ENCODE measurements around the gene APBB2. TPM values are rescaled to one million over a fixed set of nuclear protein-coding genes. Genes with fewer than 3 reads are reported as not detected.

APBB2 gene
- total RNA-seq, 2 donors from 2014 or later: 34.8 to 42.8 TPM

DNA sequence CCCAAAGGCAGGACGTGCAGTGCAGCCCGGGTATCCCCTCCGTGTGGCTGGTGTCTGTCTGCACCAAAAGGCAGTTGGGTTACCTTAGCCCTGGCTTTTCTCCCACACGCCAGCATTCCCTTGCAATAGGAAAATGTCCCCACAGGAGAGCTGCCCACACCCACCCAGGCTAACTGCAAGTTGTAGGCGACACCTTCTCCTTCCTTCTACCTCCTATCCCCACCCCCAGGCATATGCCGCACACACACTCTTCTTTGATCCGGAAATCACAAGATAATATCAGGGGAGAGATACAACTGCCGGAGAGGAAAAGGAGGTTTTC lies 444 bp upstream of the APBB2 start:
- intact Hi-C loops (cut with DNase I): loop anchor here (5.0 kb wide), 2 partner anchors 242 to 287 kb away; no protein-coding TSS in a partner anchor
- DNase-seq (no peak), ATAC-seq (peak; percentile 1)
- Histone ChIP-seq H3K36me3 (replicated peaks in 1 of 2; ENCODE audit: insufficient read depth in 1 of 2, low read depth in 2 of 2) (no peaks in the 10 kb centered on the region), H3K27ac (peak overlapping the region; percentile 58 to 97 (median 88)), H3K27me3 (no peaks in the 10 kb centered on the region), H3K4me3 (no peak overlapping the region), H3K9me3 (no peaks in the 10 kb centered on the region), H3K4me1 (peaks cover 38% of the 10 kb centered on the region)
- no peak for TF ChIP-seq POLR2A (IDR thresholded peaks at IDR 0.05)
- TF ChIP-seq, protein P1, sequence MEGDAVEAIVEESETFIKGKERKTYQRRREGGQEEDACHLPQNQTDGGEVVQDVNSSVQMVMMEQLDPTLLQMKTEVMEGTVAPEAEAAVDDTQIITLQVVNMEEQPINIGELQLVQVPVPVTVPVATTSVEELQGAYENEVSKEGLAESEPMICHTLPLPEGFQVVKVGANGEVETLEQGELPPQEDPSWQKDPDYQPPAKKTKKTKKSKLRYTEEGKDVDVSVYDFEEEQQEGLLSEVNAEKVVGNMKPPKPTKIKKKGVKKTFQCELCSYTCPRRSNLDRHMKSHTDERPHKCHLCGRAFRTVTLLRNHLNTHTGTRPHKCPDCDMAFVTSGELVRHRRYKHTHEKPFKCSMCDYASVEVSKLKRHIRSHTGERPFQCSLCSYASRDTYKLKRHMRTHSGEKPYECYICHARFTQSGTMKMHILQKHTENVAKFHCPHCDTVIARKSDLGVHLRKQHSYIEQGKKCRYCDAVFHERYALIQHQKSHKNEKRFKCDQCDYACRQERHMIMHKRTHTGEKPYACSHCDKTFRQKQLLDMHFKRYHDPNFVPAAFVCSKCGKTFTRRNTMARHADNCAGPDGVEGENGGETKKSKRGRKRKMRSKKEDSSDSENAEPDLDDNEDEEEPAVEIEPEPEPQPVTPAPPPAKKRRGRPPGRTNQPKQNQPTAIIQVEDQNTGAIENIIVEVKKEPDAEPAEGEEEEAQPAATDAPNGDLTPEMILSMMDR (IDR thresholded peaks at IDR 0.05): peak in 2 of 7 experiments; percentile 2 to 41
- 2 to 4% methylated on average over 8 of the region's 8 CpGs for WGBS, 2 donors

DNA sequence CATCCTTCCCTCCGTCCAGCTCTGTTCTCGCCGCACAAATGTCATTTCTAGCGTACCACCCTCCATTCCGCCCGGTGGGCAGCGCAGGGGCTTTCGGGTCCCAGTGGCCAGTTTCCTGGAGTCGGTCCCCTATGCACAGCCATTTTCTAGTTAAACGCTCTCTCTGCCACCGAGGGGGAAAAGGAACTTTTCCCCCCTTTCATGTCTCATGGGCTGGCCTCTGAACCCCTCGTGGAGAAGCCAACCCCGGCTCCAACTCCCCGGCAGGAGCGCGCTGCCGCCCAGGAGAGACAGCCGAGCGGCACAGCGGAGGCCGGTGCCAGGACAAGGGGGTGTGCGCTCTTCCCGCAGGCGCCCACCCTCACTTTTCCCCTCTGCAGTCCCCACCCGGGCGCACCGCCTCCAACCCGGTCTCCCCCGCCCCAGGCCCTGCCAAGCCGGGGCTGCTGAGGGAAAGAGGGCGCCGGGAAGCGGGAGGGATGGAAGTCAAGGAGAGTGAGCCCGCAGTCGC lies 662 bp downstream of the APBB2 start:
- Histone ChIP-seq H3K4me1 (peaks cover 44% of the 10 kb centered on the region), H3K27ac (peak overlapping the region; percentile 82 to 97 (median 88)), H3K36me3 (replicated peaks in 1 of 2; ENCODE audit: insufficient read depth in 1 of 2, low read depth in 2 of 2) (no peaks in the 10 kb centered on the region), H3K4me3 (peak overlapping the region; percentile 76 to 96), H3K27me3 (no peaks in the 10 kb centered on the region), H3K9me3 (no peaks in the 10 kb centered on the region)
- TF ChIP-seq, protein P1 (IDR thresholded peaks at IDR 0.05): peak in 1 of 7 experiments; percentile 2
- TF ChIP-seq POLR2A (IDR thresholded peaks at IDR 0.05): no peak
- intact Hi-C loops (cut with DNase I): loop anchor here (5.0 kb wide), 2 partner anchors 241 to 286 kb away; no protein-coding TSS in a partner anchor
- 0 to 1% methylated on average over 26 to 35 of the region's 35 CpGs for WGBS, 2 donors
- ATAC-seq: peak; percentile 3
- DNase-seq: peak in 1 of 4 donors; percentile 37

DNA sequence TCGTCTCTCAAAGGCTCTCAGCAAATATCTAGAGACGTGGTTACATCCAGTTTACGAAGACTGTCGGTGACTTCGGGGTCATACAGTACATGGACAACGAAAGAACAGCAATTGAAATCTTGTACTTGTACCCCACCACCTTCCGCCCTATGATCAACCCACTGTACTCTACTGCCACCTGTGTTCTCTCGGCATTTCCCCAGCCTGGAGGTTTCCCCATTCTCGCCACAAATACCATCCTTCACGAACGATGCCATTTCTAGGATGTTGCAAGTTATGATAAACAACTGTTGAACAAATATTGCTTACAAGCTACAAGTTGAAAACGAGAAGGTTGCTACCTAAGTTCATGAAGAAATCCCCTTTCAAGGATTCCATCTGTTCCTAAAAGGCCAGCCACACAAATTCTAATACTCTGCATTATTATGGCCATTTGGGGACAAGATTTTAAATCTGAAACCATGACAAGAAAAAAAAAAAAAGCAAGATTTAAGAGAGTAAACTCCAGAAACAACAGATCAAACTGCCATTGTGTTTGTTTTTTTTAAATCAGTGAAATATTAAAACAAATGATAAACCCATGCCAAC lies 1.6 kb downstream of the APBB2 start:
- no peak for TF ChIP-seq POLR2A (IDR thresholded peaks at IDR 0.05)
- TF ChIP-seq, protein P1 (IDR thresholded peaks at IDR 0.05): peak; percentile 39 to 85 (median 71)
- no peak overlapping the region for H3K27ac ChIP-seq
- no peak overlapping the region for H3K4me3 ChIP-seq
- ATAC-seq (no peak), DNase-seq (peak; percentile 46 to 60 (median 58))
- intact Hi-C loops (cut with DNase I): loop anchor here (5.0 kb wide), 2 partner anchors 240 to 285 kb away; no protein-coding TSS in a partner anchor
- no peaks in the 10 kb centered on the region for H3K9me3 ChIP-seq
- H3K4me1 ChIP-seq: peaks cover 44% of the 10 kb centered on the region
- H3K36me3 ChIP-seq (replicated peaks in 1 of 2; ENCODE audit: insufficient read depth in 1 of 2, low read depth in 2 of 2): no peaks in the 10 kb centered on the region
- no peaks in the 10 kb centered on the region for H3K27me3 ChIP-seq
- WGBS, 2 donors: 4 to 8% methylated on average over 12 of the region's 12 CpGs

DNA sequence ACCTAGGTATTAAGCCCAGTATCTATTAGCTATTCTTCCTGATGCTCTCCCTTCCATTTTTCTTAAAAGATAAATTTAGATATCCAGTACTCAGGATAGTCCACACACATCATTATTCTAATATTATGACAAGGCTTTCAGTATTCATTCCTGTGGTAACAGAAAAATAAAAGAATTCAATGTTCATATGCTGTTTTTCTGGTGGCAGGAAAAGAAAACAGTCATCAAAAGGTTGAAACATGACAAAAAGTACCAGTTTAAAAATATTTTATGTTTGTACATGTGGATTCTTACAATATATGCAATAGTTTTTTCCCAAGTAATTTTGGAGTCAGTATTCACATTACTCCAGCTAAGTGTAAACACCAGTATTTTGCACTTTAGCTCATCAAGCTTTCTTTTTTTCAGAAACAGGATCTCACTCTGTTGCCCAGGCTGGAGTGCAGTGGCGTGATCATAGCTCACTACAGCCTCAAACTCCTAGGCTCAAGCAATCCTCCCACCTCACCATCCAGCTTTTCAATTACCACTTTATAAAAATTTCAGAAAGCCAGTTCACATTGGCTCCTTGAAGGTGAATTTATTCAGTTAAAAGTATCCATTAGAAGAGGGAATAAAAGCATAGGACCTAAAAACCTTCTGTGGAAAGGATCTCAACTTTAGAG lies 2.3 kb downstream of the APBB2 start:
- WGBS, 2 donors: 93 to 96% methylated on average over 1 of the region's 1 CpG
- ATAC-seq (no peak), DNase-seq (no peak)
- TF ChIP-seq, protein P1 (IDR thresholded peaks at IDR 0.05): no peak
- TF ChIP-seq POLR2A (IDR thresholded peaks at IDR 0.05): no peak
- Histone ChIP-seq H3K4me3 (no peak overlapping the region), H3K27ac (no peak overlapping the region), H3K9me3 (no peaks in the 10 kb centered on the region), H3K27me3 (no peaks in the 10 kb centered on the region), H3K4me1 (peaks cover 46% of the 10 kb centered on the region), H3K36me3 (replicated peaks in 1 of 2; ENCODE audit: insufficient read depth in 1 of 2, low read depth in 2 of 2) (no peaks in the 10 kb centered on the region)
- intact Hi-C loops (cut with DNase I): loop anchor here (5.0 kb wide), 2 partner anchors 240 to 285 kb away; no protein-coding TSS in a partner anchor
